AG09319 (cell line): ENCODE data around the gene PALM.
"Not testable (repeated sequence)": the region's sequence is repeated elsewhere in the genome, so short reads cannot be mapped to it uniquely, and the experiment has no call there.

Source experiments
- DNase-seq: peaks from one replicate; pipeline ENCODE4 v3.0.0-alpha.2; 2010; ENCODE audit warnings: low read depth; ENCODE audit errors: extremely low read depth
- CTCF ChIP-seq: IDR thresholded peaks from 2 replicates; pipeline ENCODE4 v1.5.1; 2011; ENCODE audit warnings: low read depth, mild to moderate bottlenecking, inconsistent platforms, low read length, moderate library complexity

PALM gene

GRCh38 chr19:663682-664117 is 45.0 kb upstream of the PALM start:
- TF ChIP-seq CTCF = no peak
- no peak for DNase-seq

- TF ChIP-seq CTCF = peak; percentile 88
- peak; percentile 27 for DNase-seq
Measured at GRCh38 chr19:664913-665443, 43.8 kb upstream of the PALM start.

- not testable (repeated sequence) for DNase-seq
Measured at GRCh38 chr19:666985-667573, 41.7 kb upstream of the PALM start.

DNA sequence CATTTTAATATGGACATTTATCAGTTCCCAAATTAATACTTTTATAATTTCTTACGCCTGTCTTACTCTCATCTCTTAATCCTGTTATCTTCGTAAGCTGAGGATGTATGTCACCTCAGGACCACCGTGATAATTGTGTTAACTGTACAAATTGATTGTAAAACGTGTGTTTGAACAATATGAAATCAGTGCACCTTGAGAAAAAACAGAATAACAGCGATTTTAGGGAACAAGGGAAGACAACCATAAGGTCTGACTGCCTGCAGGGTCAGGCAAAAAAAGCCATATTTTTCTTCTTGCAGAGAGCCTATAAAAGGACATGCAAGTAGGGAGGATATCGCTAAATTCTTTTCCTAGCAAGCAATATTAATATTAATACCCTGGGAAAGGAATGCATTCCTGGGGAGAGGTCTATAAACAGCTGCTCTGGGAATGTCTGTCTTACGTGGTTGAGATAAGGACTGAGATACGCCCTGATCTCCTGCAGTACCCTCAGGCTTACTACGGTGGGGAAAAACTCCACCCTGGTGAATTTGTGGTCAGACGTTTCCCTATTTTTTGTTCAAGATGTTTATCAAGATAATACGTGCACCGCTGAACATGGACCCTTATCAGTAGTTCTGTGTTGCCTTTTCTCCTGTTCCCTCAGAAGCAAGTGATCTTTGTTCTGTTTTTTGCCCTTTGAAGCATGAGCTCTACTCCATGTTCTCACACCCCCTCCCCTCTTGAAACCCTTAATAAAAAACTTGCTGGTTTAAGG is 39.9 kb upstream of the PALM start:
- DNase-seq = not testable (repeated sequence)

GRCh38 chr19:670609-671075 is 38.1 kb upstream of the PALM start:
- no peak for TF ChIP-seq CTCF
- DNase-seq = no peak

DNA sequence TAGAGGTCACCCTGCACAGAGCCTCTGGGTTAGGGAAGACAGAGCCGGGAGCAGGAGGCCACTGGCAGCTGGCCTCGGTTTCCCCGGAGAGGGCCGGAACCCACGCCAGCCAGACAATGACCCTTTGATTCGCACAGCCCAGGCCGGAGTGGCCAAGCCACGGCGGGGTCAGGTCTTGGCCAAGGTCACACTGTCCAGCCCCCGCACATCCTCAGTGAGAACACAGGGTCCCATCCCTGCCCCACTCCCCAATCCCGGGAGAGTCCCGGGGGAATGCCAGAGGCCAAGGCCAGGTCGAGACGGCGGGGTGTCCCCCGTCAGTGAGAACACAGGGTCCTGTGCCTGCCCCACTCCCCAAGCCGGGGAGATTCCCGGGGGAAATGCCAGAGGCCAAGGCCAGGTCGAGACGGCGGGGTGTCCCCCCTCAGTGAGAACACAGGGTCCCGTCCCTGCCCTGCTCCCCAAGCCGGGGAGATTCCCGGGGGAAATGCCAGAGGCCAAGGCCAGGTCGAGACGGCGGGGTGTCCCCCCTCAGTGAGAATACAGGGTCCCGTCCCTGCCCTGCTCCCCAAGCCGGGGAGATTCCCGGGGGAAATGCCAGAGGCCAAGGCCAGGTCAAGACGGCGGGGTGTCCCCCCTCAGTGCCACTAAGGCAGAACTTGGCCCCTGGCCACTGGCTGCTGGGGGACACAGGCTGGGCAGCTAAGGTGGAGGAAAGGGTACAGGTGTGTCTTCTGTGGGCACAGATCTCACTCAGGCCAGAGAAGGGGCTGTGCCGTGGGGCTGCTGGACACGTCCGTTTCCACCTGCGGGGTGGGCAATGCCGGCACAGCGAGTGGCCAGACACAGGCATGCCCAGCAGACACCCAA is 34.2 kb upstream of the PALM start:
- no peak for TF ChIP-seq CTCF
- DNase-seq = no peak

- no peak for DNase-seq
- no peak for TF ChIP-seq CTCF
Measured at GRCh38 chr19:676007-676338, 32.8 kb upstream of the PALM start.
